HepG2 (cell line): ENCODE results near the gene PSMB9. TPM values are rescaled to one million over a fixed set of nuclear protein-coding genes. Genes with fewer than 3 reads are reported as not detected.
A peak's percentile ranks its signal among the peaks of the same experiment; 100 is the strongest.

ENCODE experiments used
- AGO1 ChIP-seq: fragments of 200-400 bp; formaldehyde crosslinking; IDR thresholded peaks from 2 replicates; pipeline ENCODE4 v1.6.1; 2017; ENCODE audit warnings: mild to moderate bottlenecking, low read depth, low read length, moderate library complexity; ENCODE audit not compliant: poor library complexity, severe bottlenecking
- FIP1L1 ChIP-seq: fragments of 200-400 bp; formaldehyde crosslinking; IDR thresholded peaks from 2 replicates; pipeline ENCODE4 v1.6.1; 2018; ENCODE audit warnings: low read depth, mild to moderate bottlenecking, low read length, moderate library complexity, borderline replicate concordance; ENCODE audit not compliant: insufficient read depth
- HNF4G ChIP-seq, 2 experiments: sonication (generic) in 1 of 2; formaldehyde crosslinking in 1 of 2; IDR thresholded peaks; 2 replicates each; pipeline versions ENCODE4 v1.4.0 to v1.6.1; 2011 to 2020; ENCODE audit warnings: borderline replicate concordance in 2 of 2, low read depth in 2 of 2, mild to moderate bottlenecking in 2 of 2, low read length in 1 of 2, missing genetic modification reagents in 1 of 2, moderate library complexity in 1 of 2
- KLF13 ChIP-seq: sonication (generic); formaldehyde crosslinking; IDR thresholded peaks from 2 replicates; pipeline ENCODE4 v1.4.0; 2020; ENCODE audit warnings: mild to moderate bottlenecking, missing genetic modification reagents
- NBN ChIP-seq: fragments of 450-650 bp; conservative IDR thresholded peaks from 2 replicates; pipeline ENCODE4 v1.6.1; 2017
- SMYD3 ChIP-seq: sonication (generic); formaldehyde crosslinking; IDR thresholded peaks from 2 replicates; pipeline ENCODE4 v1.8.1; 2023; ENCODE audit warnings: mild to moderate bottlenecking, missing genetic modification reagents
- SRY ChIP-seq: sonication (generic); formaldehyde crosslinking; IDR thresholded peaks from 2 replicates; pipeline ENCODE4 v1.8.0; 2022; ENCODE audit warnings: mild to moderate bottlenecking, missing genetic modification reagents
- ZBTB1 ChIP-seq: sonication (generic); formaldehyde crosslinking; IDR thresholded peaks from 2 replicates; pipeline ENCODE4 v1.4.0; 2020; ENCODE audit warnings: missing genetic modification reagents, borderline replicate concordance
- ZBTB10 ChIP-seq: sonication (generic); formaldehyde crosslinking; IDR thresholded peaks from 2 replicates; pipeline ENCODE4 v1.4.0; 2020; ENCODE audit warnings: missing genetic modification reagents, borderline replicate concordance
- ZBTB37 ChIP-seq: sonication (generic); formaldehyde crosslinking; IDR thresholded peaks from 2 replicates; pipeline ENCODE4 v1.4.0; 2020; ENCODE audit warnings: mild to moderate bottlenecking, missing genetic modification reagents
- ZFP37 ChIP-seq: sonication (generic); formaldehyde crosslinking; IDR thresholded peaks from 2 replicates; pipeline ENCODE4 v1.4.0; 2020; ENCODE audit warnings: missing genetic modification reagents, borderline replicate concordance
- ZFYVE20 ChIP-seq: sonication (generic); formaldehyde crosslinking; IDR thresholded peaks from 2 replicates; pipeline ENCODE4 v1.8.0; 2023; ENCODE audit warnings: low read depth, mild to moderate bottlenecking, moderate library complexity, missing genetic modification reagents, borderline replicate concordance
- ZNF407 ChIP-seq: sonication (generic); formaldehyde crosslinking; IDR thresholded peaks from one replicate; pipeline ENCODE4 v1.5.1; 2020; ENCODE audit warnings: mild to moderate bottlenecking, missing genetic modification reagents; ENCODE audit errors: not compliant biosample characterization
- ZNF780A ChIP-seq: sonication (generic); formaldehyde crosslinking; IDR thresholded peaks from 2 replicates; pipeline ENCODE4 v1.8.0; 2022; ENCODE audit warnings: mild to moderate bottlenecking, missing genetic modification reagents, moderate library complexity
- ZNF879 ChIP-seq: sonication (generic); formaldehyde crosslinking; IDR thresholded peaks from 2 replicates; pipeline ENCODE4 v1.8.1; 2023; ENCODE audit warnings: missing genetic modification reagents
- polyA plus RNA-seq, 8 experiments: library from polyadenylated mRNA; depleted of rRNA in 3 of 8; stranded (reverse) in 7 of 8; unstranded in 1 of 8; fragments of >200 nt; fragmentation: Illumina TruSeq in 4 of 8; extraction: Trizol in 4 of 8; gene quantifications; 2 replicates each; pipeline versions ENCODE4 v1.2.1 to v1.2.3, GENCODE V29; 2011 to 2016; ENCODE audit warnings: low read depth in 4 of 8, missing spikeins in 1 of 8, mixed read lengths in 1 of 8; ENCODE audit not compliant: insufficient read depth in 1 of 8
- total RNA-seq, 5 experiments: library from RNA; depleted of rRNA; stranded (reverse); fragments of >200 nt; fragmentation: Illumina TruSeq; extraction: Trizol; gene quantifications; 2 replicates each; pipeline ENCODE4 v1.2.3, GENCODE V29; 2016; ENCODE audit warnings: low read depth in 1 of 5

The PSMB9 gene
- total and polyA plus RNA-seq, 2 of the 13 experiments (the other 11 are each of a cell fraction or from before 2014, with no cell fraction given): 15.6 to 16.0 TPM

GRCh38 chr6:32853541-32854375, at the start of gene PSMB9, which contains the start of gene TAP1 (continued):
- TF ChIP-seq NBN (no peak), ZNF879 (CRISPR knock-in tag) (no peak), ZBTB10 (CRISPR knock-in tag) (no peak; the same call in 1 of the 2 replicates), KLF13 (CRISPR knock-in tag) (no peak), FIP1L1 (no peak; the same call in 1 of the 2 replicates), ZFYVE20 (0 out of 2 replicates have a peak, but pooled peaks have one; percentile 36), ZNF780A (CRISPR knock-in tag) (peak; percentile 11; the same call in 1 of the 2 replicates), SMYD3 (CRISPR knock-in tag) (peak; percentile 39; the same call in 1 of the 2 replicates), AGO1 (peak; percentile 27), ZBTB37 (no peak), ZBTB1 (no peak), ZNF407 (no peak), ZFP37 (CRISPR knock-in tag) (no peak; the same call in 1 of the 2 replicates), HNF4G (IDR thresholded peaks at IDR 0.05; ENCODE audit: borderline replicate concordance, low read depth, low read length) (no peak), HNF4G (CRISPR knock-in tag; IDR thresholded peaks at IDR 0.05; ENCODE audit: borderline replicate concordance, low read depth) (no peak), SRY (no peak)
